NCI-H2227 treated with DMSO at 0.1 percent for 48 hours (cell line): Measurements from ENCODE around the gene PRSS27.

Source experiments
- DNase-seq: peaks from one replicate; lab custom pipeline; 2025; lab: John Stamatoyannopoulos, UW

Gene PRSS27

GRCh38 chr16:2720064-2720457 is at the start of gene PRSS27:
Gene PRSS27 (minus strand): TSS chr16:2720224. CDS start chr16:2720160, 64 bp downstream.
- no peak for DNase-seq

GRCh38 chr16:2769675-2770056 is 49.6 kb upstream of the PRSS27 start:
- DNase-seq = no peak

GRCh38 chr16:2769100-2769529 is 49.1 kb upstream of the PRSS27 start:
- DNase-seq = no peak

- DNase-seq = no peak
Measured at GRCh38 chr16:2768403-2769089, 48.5 kb upstream of the PRSS27 start.

- no peak for DNase-seq
Measured at GRCh38 chr16:2767891-2768290, 47.9 kb upstream of the PRSS27 start.

GRCh38 chr16:2767140-2767731 is 47.2 kb upstream of the PRSS27 start:
- DNase-seq = no peak

GRCh38 chr16:2766430-2767139 is 46.6 kb upstream of the PRSS27 start:
- no peak for DNase-seq

GRCh38 chr16:2765462-2766404 is 45.7 kb upstream of the PRSS27 start:
- DNase-seq = no peak

- no peak for DNase-seq
Measured at GRCh38 chr16:2764718-2765117, 44.7 kb upstream of the PRSS27 start.

- DNase-seq = no peak
Measured at GRCh38 chr16:2763173-2763572, 43.1 kb upstream of the PRSS27 start.

GRCh38 chr16:2762711-2763110 is 42.7 kb upstream of the PRSS27 start:
- DNase-seq = no peak

- DNase-seq = no peak
Measured at GRCh38 chr16:2761886-2762583, 42.0 kb upstream of the PRSS27 start.

- DNase-seq = no peak
Measured at GRCh38 chr16:2761472-2761871, 41.4 kb upstream of the PRSS27 start.

GRCh38 chr16:2757344-2757743 is 37.3 kb upstream of the PRSS27 start:
- DNase-seq = no peak

- no peak for DNase-seq
Measured at GRCh38 chr16:2756288-2757015, 36.4 kb upstream of the PRSS27 start.

- DNase-seq = no peak
Measured at GRCh38 chr16:2755158-2755557, 35.1 kb upstream of the PRSS27 start.

GRCh38 chr16:2753733-2754020 is 33.7 kb upstream of the PRSS27 start:
- DNase-seq = no peak

- DNase-seq = peak; percentile 85
Measured at GRCh38 chr16:2752850-2753732, 33.1 kb upstream of the PRSS27 start.

GRCh38 chr16:2752035-2752849 is 32.2 kb upstream of the PRSS27 start, which contains the start of gene SRRM2:
Gene SRRM2 (plus strand): TSS chr16:2752638. CDS start chr16:2756365, 3,727 bp downstream.
- DNase-seq = peak; percentile 99
